Measurements from ENCODE around the gene DDX10. TPM values are rescaled to one million over a fixed set of nuclear protein-coding genes. Genes with fewer than 3 reads are reported as not detected.

Gene DDX10
- total RNA-seq, 1 experiment from 2014 or later, result 48.3 TPM

DNA sequence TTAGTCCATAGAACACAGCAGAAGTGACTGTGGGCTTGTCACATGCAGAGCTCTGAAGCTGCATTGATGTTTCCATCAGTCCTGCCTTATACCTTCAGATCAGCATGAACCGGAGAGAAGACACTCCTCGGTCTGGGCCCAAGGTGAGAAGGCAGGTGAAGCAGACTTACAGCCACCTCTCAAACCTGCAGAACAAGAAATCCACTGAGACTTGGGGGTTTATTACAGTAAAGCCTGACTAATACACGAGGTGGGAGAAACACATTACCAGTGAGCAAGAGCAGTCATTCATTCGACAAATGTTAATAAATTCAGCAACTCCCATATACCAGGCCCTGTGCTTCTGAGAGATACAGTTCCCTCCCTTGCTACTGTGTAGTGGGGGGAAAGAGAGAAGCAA is 279.0 kb downstream of the DDX10 start:
- Histone ChIP-seq H4K20me1 (ENCODE audit: control insufficient read depth, insufficient read depth, insufficient read length) (no peaks in the 10 kb centered on the region), H2BK5ac (ENCODE audit: insufficient read length, low read length) (no peak overlapping the region), H2BK20ac (ENCODE audit: low read depth, low read length, poor library complexity, severe bottlenecking) (no peak overlapping the region), H3K79me2 (ENCODE audit: insufficient read depth, low read length) (no peaks in the 10 kb centered on the region), H2AK5ac (ENCODE audit: insufficient read length, low read length) (no peak overlapping the region), H2AFZ (ENCODE audit: low read length) (no peak overlapping the region), H2BK15ac (ENCODE audit: low read depth, low read length) (no peak overlapping the region), H4K91ac (ENCODE audit: insufficient read length, low read depth, low read length) (no peak overlapping the region), H3K4ac (ENCODE audit: low read depth, low read length) (no peak overlapping the region), H2BK120ac (ENCODE audit: low read depth, low read length, poor library complexity, severe bottlenecking) (no peak overlapping the region), H3K4me2 (ENCODE audit: insufficient read depth, insufficient read length, low read length) (no peak overlapping the region), H3K23me2 (ENCODE audit: insufficient read length, low read depth, low read length, poor library complexity, severe bottlenecking) (no peaks in the 10 kb centered on the region), H4K5ac (ENCODE audit: insufficient read length, low read depth, low read length) (no peak overlapping the region), H3K18ac (ENCODE audit: insufficient read length, low read depth, low read length) (no peak overlapping the region), H3K9me3 (ENCODE audit: control insufficient read depth, low read depth, low read length) (no peaks in the 10 kb centered on the region), H3K27ac (ENCODE audit: insufficient read length, low read depth, low read length) (no peak overlapping the region), H3K27me3 (ENCODE audit: insufficient read depth, low read length) (no peaks in the 10 kb centered on the region), H3K14ac (ENCODE audit: insufficient read depth, low read length) (no peak overlapping the region), H3K23ac (ENCODE audit: insufficient read length, low read depth, low read length) (no peak overlapping the region), H3K4me1 (ENCODE audit: insufficient read depth, low read length) (no peaks in the 10 kb centered on the region), H3K9ac (ENCODE audit: extremely low read depth, insufficient read length, low read length) (no peak overlapping the region), H2BK12ac (ENCODE audit: insufficient read length, low read depth, low read length) (no peak overlapping the region), H3T11ph (ENCODE audit: low read length) (no peak overlapping the region), H3K79me1 (ENCODE audit: insufficient read depth, low read depth, low read length, poor library complexity, severe bottlenecking) (no peaks in the 10 kb centered on the region), H4K8ac (replicated peaks; ENCODE audit: insufficient read length, low read depth, low read length) (no peak overlapping the region), H3K56ac (ENCODE audit: insufficient read length, low read depth, low read length) (no peak overlapping the region)
- TF ChIP-seq, protein P1, sequence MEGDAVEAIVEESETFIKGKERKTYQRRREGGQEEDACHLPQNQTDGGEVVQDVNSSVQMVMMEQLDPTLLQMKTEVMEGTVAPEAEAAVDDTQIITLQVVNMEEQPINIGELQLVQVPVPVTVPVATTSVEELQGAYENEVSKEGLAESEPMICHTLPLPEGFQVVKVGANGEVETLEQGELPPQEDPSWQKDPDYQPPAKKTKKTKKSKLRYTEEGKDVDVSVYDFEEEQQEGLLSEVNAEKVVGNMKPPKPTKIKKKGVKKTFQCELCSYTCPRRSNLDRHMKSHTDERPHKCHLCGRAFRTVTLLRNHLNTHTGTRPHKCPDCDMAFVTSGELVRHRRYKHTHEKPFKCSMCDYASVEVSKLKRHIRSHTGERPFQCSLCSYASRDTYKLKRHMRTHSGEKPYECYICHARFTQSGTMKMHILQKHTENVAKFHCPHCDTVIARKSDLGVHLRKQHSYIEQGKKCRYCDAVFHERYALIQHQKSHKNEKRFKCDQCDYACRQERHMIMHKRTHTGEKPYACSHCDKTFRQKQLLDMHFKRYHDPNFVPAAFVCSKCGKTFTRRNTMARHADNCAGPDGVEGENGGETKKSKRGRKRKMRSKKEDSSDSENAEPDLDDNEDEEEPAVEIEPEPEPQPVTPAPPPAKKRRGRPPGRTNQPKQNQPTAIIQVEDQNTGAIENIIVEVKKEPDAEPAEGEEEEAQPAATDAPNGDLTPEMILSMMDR (conservative IDR thresholded peaks at IDR 0.05), result no peak
- Mint-ChIP-seq H3K4me3 (no peak overlapping the region), H3K27ac (no peak overlapping the region; a peak in 1 of 7 replicates), H3K9me3 (no peaks in the 10 kb centered on the region), H3K27me3 (ENCODE audit: low read depth) (no peaks in the 10 kb centered on the region), H3K36me3 (ENCODE audit: insufficient read depth in 1 of 3, low read depth in 3 of 3) (peaks cover 0 to 15% (median 12%) of the 10 kb centered on the region in 3 experiments; a peak in 5 of 7 replicates), H3K4me1 (no peaks in the 10 kb centered on the region)
- no CpG with 5 or more reads among the region's 4 CpGs for WGBS (ENCODE audit: extremely low coverage, insufficient read length, low lambda C conversion rate)
- no peak for DNase-seq
